HepG2 (cell line): Measurements from ENCODE around the gene ELMOD3. TPM values are rescaled to one million over a fixed set of nuclear protein-coding genes. Genes with fewer than 3 reads are reported as not detected.
A peak's percentile ranks its signal among the peaks of the same experiment; 100 is the strongest.

Experiments
- ATAC-seq: fragments of 200-7000 bp; cut with Tn5 transposase; 3 replicates; pipeline ENCODE4 v1.9.1; 2020; ENCODE audit warnings: mild to moderate bottlenecking, moderate library complexity
- Bru-seq: library from RNA; stranded (reverse); fragments of 400-500 nt; gene quantifications from one replicate; lab custom pipeline; 2021; lab: Mats Ljungman, UMichigan
- BruChase-seq, 2 experiments: library from RNA; stranded (reverse); fragments of 400-500 nt; gene quantifications; one replicate each; lab custom pipeline; 2021; lab: Mats Ljungman, UMichigan
- BruUV-seq: library from RNA; stranded (reverse); fragments of 400-500 nt; replicated peaks from 2 replicates; lab custom pipeline; 2021; lab: Mats Ljungman, UMichigan
- CTCF ChIA-PET: fragments of 300-600 bp; formaldehyde crosslinking; extraction: SDS; loops from one replicate; lab custom pipeline; 2021; ENCODE audit warnings: low total read pairs, inconsistent platforms, low intra/inter-chr PET ratio; lab: Yijun Ruan, JAX
- POLR2A ChIA-PET: fragments of 350-600 bp; sonication (Branson Sonifier 250); formaldehyde crosslinking; loops from one replicate; lab custom pipeline; 2020; ENCODE audit warnings: antibody characterized with exemption, inconsistent platforms; lab: Yijun Ruan, JAX
- DNase-seq: peaks from one replicate; pipeline ENCODE4 v3.0.0-alpha.2; 2015; ENCODE audit warnings: low spot score
- FAIRE-seq: peaks from 3 replicates; lab custom pipeline; 2011; peaks lifted over from hg19 to GRCh38; lab: Jason Lieb, UNC
- H2AFZ ChIP-seq: one replicate; pipeline ENCODE4 v1.6.1; 2011; ENCODE audit warnings: low read length, inconsistent platforms
- H3K27ac ChIP-seq: fragments of 300-600 bp; 3 replicates; pipeline ENCODE4 v1.8.0; 2011; ENCODE audit warnings: mixed run types, mild to moderate bottlenecking, mixed read lengths, low read length, inconsistent platforms; ENCODE audit not compliant: insufficient read depth; ENCODE audit errors: extremely low read length
- H3K27me3 ChIP-seq, 2 experiments: fragments of 200-600 bp in 1 of 2; 2 replicates in 1 of 2; 3 replicates in 1 of 2; pipeline versions ENCODE4 v1.6.0 to v1.8.0; 2011; ENCODE audit warnings: low read length in 2 of 2, mild to moderate bottlenecking in 2 of 2, moderate library complexity in 2 of 2, inconsistent platforms in 1 of 2; ENCODE audit not compliant: insufficient read depth in 2 of 2, control insufficient read depth in 1 of 2
- H3K36me3 ChIP-seq, 2 experiments: fragments of 200-600 bp in 1 of 2; replicated peaks in 1 of 2; 2 replicates in 1 of 2; 3 replicates in 1 of 2; pipeline versions ENCODE4 v1.5.1 to v1.8.0; 2011; ENCODE audit warnings: low read length in 2 of 2, inconsistent platforms in 1 of 2; ENCODE audit not compliant: insufficient read depth in 2 of 2, control insufficient read depth in 1 of 2
- H3K4me1 ChIP-seq: 2 replicates; pipeline ENCODE4 v1.5.1; 2012; ENCODE audit warnings: low read length, inconsistent platforms; ENCODE audit not compliant: insufficient read depth
- H3K4me2 ChIP-seq: 2 replicates; pipeline ENCODE4 v1.6.0; 2011; ENCODE audit warnings: low read depth, low read length, inconsistent platforms
- H3K4me3 ChIP-seq, 3 experiments: fragments of 200-600 bp in 1 of 3; sonication (generic), shearing (Covaris generic) in 1 of 3; replicated peaks in 1 of 3; 2 replicates each; pipeline ENCODE4 v1.5.1; 2011 to 2016; ENCODE audit warnings: low read length in 3 of 3, inconsistent platforms in 2 of 3, low read depth in 2 of 3, mild to moderate bottlenecking in 2 of 3, control low read depth in 1 of 3, mixed read lengths in 1 of 3; ENCODE audit not compliant: insufficient read depth in 1 of 3
- H3K79me2 ChIP-seq: one replicate; pipeline ENCODE4 v1.6.1; 2011; ENCODE audit warnings: low read length, inconsistent platforms; ENCODE audit not compliant: insufficient read depth
- H3K9ac ChIP-seq: 2 replicates; pipeline ENCODE4 v1.6.0; 2011; ENCODE audit warnings: mild to moderate bottlenecking, low read depth, low read length, inconsistent platforms; ENCODE audit not compliant: insufficient read depth
- H3K9me3 ChIP-seq: 2 replicates; pipeline ENCODE4 v1.5.1; 2012; ENCODE audit warnings: mild to moderate bottlenecking, low read length
- H4K20me1 ChIP-seq: 2 replicates; pipeline ENCODE4 v1.6.0; 2011; ENCODE audit warnings: inconsistent platforms, mild to moderate bottlenecking, low read length, moderate library complexity; ENCODE audit not compliant: insufficient read depth
- ATF7-NPFF ChIP-seq: sonication (generic); formaldehyde crosslinking; IDR thresholded peaks from 2 replicates; pipeline ENCODE4 v1.8.1; 2023; ENCODE audit warnings: mild to moderate bottlenecking, low read depth, missing genetic modification reagents, moderate library complexity
- ESRRA ChIP-seq: sonication (generic); formaldehyde crosslinking; IDR thresholded peaks from 2 replicates; pipeline ENCODE4 v1.5.1; 2020; ENCODE audit warnings: mild to moderate bottlenecking, low read depth, missing genetic modification reagents
- GATAD1 ChIP-seq: IDR thresholded peaks from 2 replicates; pipeline ENCODE4 v1.6.1; 2016; ENCODE audit warnings: missing genetic modification reagents, missing compliant biosample characterization
- GFI1 ChIP-seq: sonication (generic); formaldehyde crosslinking; IDR thresholded peaks from 2 replicates; pipeline ENCODE4 v1.5.0; 2020; ENCODE audit warnings: missing genetic modification reagents, mild to moderate bottlenecking, borderline replicate concordance
- HDAC2 ChIP-seq: sonication (generic); formaldehyde crosslinking; IDR thresholded peaks from 2 replicates; pipeline ENCODE4 v1.4.0; 2020; ENCODE audit warnings: missing genetic modification reagents
- HES4 ChIP-seq: sonication (generic); formaldehyde crosslinking; IDR thresholded peaks from 2 replicates; pipeline ENCODE4 v1.9.0; 2021; ENCODE audit warnings: mild to moderate bottlenecking, missing genetic modification reagents, borderline replicate concordance
- HMG20B ChIP-seq: conservative IDR thresholded peaks from 2 replicates; pipeline ENCODE4 v1.6.1; 2016; ENCODE audit warnings: missing genetic modification reagents, missing compliant biosample characterization
- ISL2 ChIP-seq: sonication (generic); formaldehyde crosslinking; IDR thresholded peaks from 2 replicates; pipeline ENCODE4 v1.5.0; 2020; ENCODE audit warnings: missing genetic modification reagents
- NRL ChIP-seq: sonication (generic); formaldehyde crosslinking; IDR thresholded peaks from 2 replicates; pipeline ENCODE4 v1.5.0; 2020; ENCODE audit warnings: missing genetic modification reagents, mild to moderate bottlenecking, moderate library complexity, borderline replicate concordance
- RFX1 ChIP-seq: fragments of 450-650 bp; IDR thresholded peaks from 2 replicates; pipeline ENCODE4 v1.6.1; 2017
- RXRB ChIP-seq: IDR thresholded peaks from 2 replicates; pipeline ENCODE4 v1.6.1; 2016; ENCODE audit warnings: borderline replicate concordance, missing genetic modification reagents, missing compliant biosample characterization
- SKI ChIP-seq: fragments of 450-650 bp; IDR thresholded peaks from one replicate; pipeline ENCODE4 v1.6.1; 2018; ENCODE audit warnings: mild to moderate bottlenecking; ENCODE audit not compliant: partially characterized antibody
- SMARCC2 ChIP-seq: fragments of 450-650 bp; IDR thresholded peaks from 2 replicates; pipeline ENCODE4 v1.6.1; 2017; ENCODE audit warnings: antibody characterized with exemption, mild to moderate bottlenecking
- TRAFD1 ChIP-seq: sonication (generic); formaldehyde crosslinking; IDR thresholded peaks from 2 replicates; pipeline ENCODE4 v1.5.1; 2020; ENCODE audit warnings: missing genetic modification reagents, mild to moderate bottlenecking, borderline replicate concordance
- ZFY ChIP-seq: sonication (generic); formaldehyde crosslinking; IDR thresholded peaks from 2 replicates; pipeline ENCODE4 v1.4.0; 2020; ENCODE audit warnings: missing genetic modification reagents
- ZNF180 ChIP-seq: sonication (generic); formaldehyde crosslinking; IDR thresholded peaks from 2 replicates; pipeline ENCODE4 v1.4.0; 2020; ENCODE audit warnings: low read depth, missing genetic modification reagents, borderline replicate concordance
- ZNF605 ChIP-seq: sonication (generic); formaldehyde crosslinking; IDR thresholded peaks from 2 replicates; pipeline ENCODE4 v1.8.0; 2022; ENCODE audit warnings: mild to moderate bottlenecking, missing genetic modification reagents
- ZNF772 ChIP-seq: sonication (generic); formaldehyde crosslinking; IDR thresholded peaks from 2 replicates; pipeline ENCODE4 v1.5.0; 2020; ENCODE audit warnings: mild to moderate bottlenecking, missing genetic modification reagents
- WGBS: methylation state at CpG from one replicate; pipeline ENCODE4 v1.1.6; 2017; ENCODE audit warnings: low lambda C conversion rate; 5-methylcytosine and 5-hydroxymethylcytosine counted together
- in situ Hi-C: cut with HindIII; loops from 2 replicates; pipeline ENCODE4 v1.10.0; 2017; ENCODE audit warnings: low pct_unique_long_range_greater_than_20kb; ENCODE audit not compliant: extremely low pct_ligation_motif_present
- intact Hi-C: fragments of 100-400 bp; cut with micrococcal nuclease; formaldehyde crosslinking; loops from one replicate; pipeline ENCODE4 v1.10.0; 2022; ENCODE audit not compliant: unreplicated experiment
- long read RNA-seq, 2 experiments: library from RNA in 1 of 2; library from polyadenylated mRNA in 1 of 2; stranded (forward) in 1 of 2; unstranded in 1 of 2; transcript quantifications; one replicate each; pipeline ENCODE4 v2.0.0, GENCODE V29; 2019 to 2022
- polyA minus RNA-seq, 3 experiments: library from RNA; depleted of rRNA, polyadenylated mRNA; stranded (reverse); fragments of >200 nt; gene quantifications; 2 replicates each; pipeline ENCODE4 v1.2.3, GENCODE V29; 2011; ENCODE audit warnings: low replicate concordance in 1 of 3
- polyA plus RNA-seq, 8 experiments: library from polyadenylated mRNA; depleted of rRNA in 3 of 8; stranded (reverse) in 7 of 8; unstranded in 1 of 8; fragments of >200 nt; fragmentation: Illumina TruSeq in 4 of 8; extraction: Trizol in 4 of 8; gene quantifications; 2 replicates each; pipeline versions ENCODE4 v1.2.1 to v1.2.3, GENCODE V29; 2011 to 2016; ENCODE audit warnings: low read depth in 4 of 8, missing spikeins in 1 of 8, mixed read lengths in 1 of 8; ENCODE audit not compliant: insufficient read depth in 1 of 8
- total RNA-seq, 5 experiments: library from RNA; depleted of rRNA; stranded (reverse); fragments of >200 nt; fragmentation: Illumina TruSeq; extraction: Trizol; gene quantifications; 2 replicates each; pipeline ENCODE4 v1.2.3, GENCODE V29; 2016; ENCODE audit warnings: low read depth in 1 of 5

Gene ELMOD3
- total RNA-seq (2016; rRNA removed; fragmentation: Illumina TruSeq; extraction: Trizol) (10.3 and 13.3 TPM in 2 replicates), polyA plus RNA-seq (2011; rRNA removed) (19.5 and 21.4 TPM in 2 replicates), polyA minus RNA-seq (2011; rRNA and poly(A)+ RNA removed; ENCODE audit: low replicate concordance) (14.8 and 18.1 TPM in 2 replicates), Bru-seq, nascent RNA (percentile 56 among the genes with signal in this experiment), BruChase-seq, experiment 1, labeled RNA remaining after a 6-hour chase (percentile 50 among the genes with signal in this experiment), BruChase-seq, experiment 2, labeled RNA remaining after a 2-hour chase (percentile 61 among the genes with signal in this experiment)
- total RNA-seq (2016; cell fraction: cytosol; rRNA removed; fragmentation: Illumina TruSeq; extraction: Trizol; ENCODE audit: low read depth) = 6.9 and 7.5 TPM in 2 replicates
- 10.3 and 15.0 TPM in 2 replicates for total RNA-seq (2016; cell fraction: insoluble cytoplasmic fraction; rRNA removed; fragmentation: Illumina TruSeq; extraction: Trizol)
- total RNA-seq (2016; cell fraction: membrane; rRNA removed; fragmentation: Illumina TruSeq; extraction: Trizol) = 8.8 and 9.5 TPM in 2 replicates
- 16.6 and 22.7 TPM in 2 replicates for total RNA-seq (2016; cell fraction: nucleus; rRNA removed; fragmentation: Illumina TruSeq; extraction: Trizol)
- polyA plus RNA-seq (2011; cell fraction: cytosol; rRNA removed) = 11.0 and 11.1 TPM in 2 replicates
- 56.3 and 61.9 TPM in 2 replicates for polyA plus RNA-seq (2011; cell fraction: nucleus; rRNA removed)
- 9.6 and 10.3 TPM in 2 replicates for polyA plus RNA-seq (2012)
- polyA plus RNA-seq (2016; cell fraction: cytosol; fragmentation: Illumina TruSeq; extraction: Trizol; ENCODE audit: low read depth) = 2.4 and 3.2 TPM in 2 replicates
- 9.4 TPM in 2 replicates for polyA plus RNA-seq (2016; cell fraction: insoluble cytoplasmic fraction; fragmentation: Illumina TruSeq; extraction: Trizol; ENCODE audit: low read depth)
- 6.4 and 6.6 TPM in 2 replicates for polyA plus RNA-seq (2016; cell fraction: membrane; fragmentation: Illumina TruSeq; extraction: Trizol; ENCODE audit: low read depth)
- 34.9 and 37.5 TPM in 2 replicates for polyA plus RNA-seq (2016; cell fraction: nucleus; fragmentation: Illumina TruSeq; extraction: Trizol; ENCODE audit: insufficient read depth, low read depth)
- polyA minus RNA-seq (2011; cell fraction: cytosol; rRNA and poly(A)+ RNA removed) = 3.2 and 4.1 TPM in 2 replicates
- 19.1 and 24.5 TPM in 2 replicates for polyA minus RNA-seq (2011; cell fraction: nucleus; rRNA and poly(A)+ RNA removed)
- long read RNA-seq, experiment 1, partial matches to known transcripts = 1 of 5 reads
- long read RNA-seq, experiment 1, other reads (novel, unspliced or antisense) = 4 of 5 reads
- long read RNA-seq, experiment 2, partial matches to known transcripts = 2 of 11 reads
- long read RNA-seq, experiment 2, other reads (novel, unspliced or antisense) = 9 of 11 reads

GRCh38 chr2:85354286-85355072, at the start of gene ELMOD3, which contains the start of gene RETSAT:
TSS of gene ELMOD3 (plus strand) at chr2:85354769. CDS start at chr2:85357199, 2,430 bp downstream.
TSS of gene RETSAT (minus strand) at chr2:85354528. CDS start at chr2:85354507, 21 bp downstream.
- in situ Hi-C loops (no loop called here), intact Hi-C loops (loop anchor here (1.0 kb wide), 4 partner anchors 12 to 198 kb away; no protein-coding TSS in a partner anchor)
- POLR2A ChIA-PET = interaction anchor here (0.6 to 8.5 kb wide), 34 partner anchors 9 to 434 kb away, joined by 3 to 142 read pairs (median 6); partner anchors contain the start of genes C2orf68, GGCX, KCMF1 and MAT2A
- Histone ChIP-seq H3K4me3 (peak within 1 kb of the TSS; percentile 89 to 93 (median 91)), H3K4me2 (peak within 1 kb of the TSS; percentile 94), H3K4me1 (peaks cover 33% of the 10 kb centered on the region), H3K79me2 (peaks cover 35% of the 10 kb centered on the region), H3K27ac (peak within 1 kb of the TSS; percentile 72), H3K9me3 (no peaks in the 10 kb centered on the region), H3K27me3 (no peaks in the 10 kb centered on the region; a peak in 1 of 5 replicates), H3K9ac (peak within 1 kb of the TSS; percentile 89), H2AFZ (peak within 1 kb of the TSS; percentile 82), H4K20me1 (no peaks in the 10 kb centered on the region), H3K36me3 (peaks cover 14 to 26% of the 10 kb centered on the region in 2 experiments)
- CTCF ChIA-PET = no interaction called here
- ATAC-seq (peak; percentile 98), FAIRE-seq (peak; percentile 99), DNase-seq (peak; percentile 100)
- no TSS peak for BruUV-seq
- under 1% methylated on average over 28 of the region's 42 CpGs for WGBS
- TF ChIP-seq NRL (CRISPR knock-in tag) (peak; percentile 10), ZNF605 (CRISPR knock-in tag) (peak; percentile 92), GATAD1 (peak; percentile 86), HES4 (CRISPR knock-in tag) (peak; percentile 98), ZNF180 (CRISPR knock-in tag) (peak; percentile 58; the same call in 1 of the 2 replicates), ZNF772 (CRISPR knock-in tag) (peak; percentile 99), ATF7-NPFF (0 out of 2 replicates have a peak, but pooled peaks have one; percentile 37), ISL2 (CRISPR knock-in tag) (peak; percentile 93), HDAC2 (CRISPR knock-in tag) (peak; percentile 49; the same call in 1 of the 2 replicates), HMG20B (peak; percentile 55; the same call in 1 of the 2 replicates), ESRRA (CRISPR knock-in tag) (peak; percentile 65; the same call in 1 of the 2 replicates), RFX1 (no peak), GFI1 (CRISPR knock-in tag) (peak; percentile 82), ZFY (CRISPR knock-in tag) (peak; percentile 97), SKI (peak; percentile 70), RXRB (CRISPR knock-in tag) (peak; percentile 87), SMARCC2 (no peak), TRAFD1 (CRISPR knock-in tag) (peak; percentile 71; the same call in 1 of the 2 replicates)
